Mononuclear cell (primary cell): ENCODE results near the gene GBE1. TPM values are rescaled to one million over a fixed set of nuclear protein-coding genes. Genes with fewer than 3 reads are reported as not detected.

ENCODE experiments used
- H3K27me3 ChIP-seq: 2 replicates; pipeline ENCODE4 v1.6.0; 2011; ENCODE audit warnings: low read length, control low read depth; ENCODE audit not compliant: insufficient read depth
- H3K4me1 ChIP-seq: 2 replicates; pipeline ENCODE4 v1.5.1; 2011; ENCODE audit warnings: mild to moderate bottlenecking, low read length, control low read depth; ENCODE audit not compliant: insufficient read depth
- H3K4me3 ChIP-seq: 2 replicates; pipeline ENCODE4 v1.5.1; 2011; ENCODE audit warnings: mild to moderate bottlenecking, low read length, moderate library complexity
- H3K9me3 ChIP-seq: 2 replicates; pipeline ENCODE4 v1.5.1; 2011; ENCODE audit warnings: low read depth, mild to moderate bottlenecking, control low read depth, low read length
- total RNA-seq: library from RNA; depleted of rRNA; stranded (reverse); fragments of >200 nt; gene quantifications from one replicate; pipeline ENCODE4 v1.2.3, GENCODE V29; 2012

Gene GBE1
- total RNA-seq, 1 donor = 9.1 TPM

DNA sequence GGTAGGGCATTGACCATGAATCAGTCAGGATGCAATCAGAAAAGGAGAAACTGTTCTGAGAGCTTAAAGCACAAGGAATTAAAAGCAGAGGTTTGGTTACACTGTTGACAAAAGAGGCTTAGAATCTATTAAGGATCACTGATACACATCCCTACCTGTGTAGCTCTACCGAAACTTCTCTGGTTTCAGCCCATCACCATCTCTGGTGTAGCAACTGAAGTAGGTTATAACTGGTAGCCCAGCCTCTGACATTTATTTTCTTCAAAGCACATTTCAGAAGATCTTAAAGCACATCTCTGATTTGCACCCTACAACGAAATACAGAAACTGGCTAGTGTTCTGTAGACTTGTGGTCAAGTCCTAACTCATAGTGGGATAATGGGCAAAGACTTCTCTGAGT lies 283.7 kb downstream of the GBE1 start:
- Histone ChIP-seq H3K9me3 (no peaks in the 10 kb centered on the region), H3K27me3 (no peaks in the 10 kb centered on the region), H3K4me3 (no peak overlapping the region), H3K4me1 (no peaks in the 10 kb centered on the region)

DNA sequence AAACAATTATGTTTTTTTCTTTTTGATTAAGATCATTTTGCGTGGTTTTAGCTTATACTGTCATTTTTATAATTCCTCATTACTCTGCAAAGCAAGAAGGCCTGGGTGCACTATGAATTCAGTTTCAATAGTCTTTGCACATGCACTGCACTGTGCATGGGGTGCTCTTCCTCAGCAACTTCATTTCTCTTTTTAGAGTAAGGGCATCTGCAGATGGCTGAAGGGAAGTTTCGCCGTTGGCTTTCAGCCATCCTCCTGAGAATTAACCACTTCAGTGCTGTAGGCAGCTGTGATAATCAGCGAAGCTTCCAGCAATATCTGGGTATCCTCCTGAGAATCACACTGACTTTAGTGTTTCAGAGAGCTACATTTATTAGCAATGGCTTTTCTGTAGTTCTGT lies 284.8 kb downstream of the GBE1 start:
- Histone ChIP-seq H3K9me3 (no peaks in the 10 kb centered on the region), H3K27me3 (no peaks in the 10 kb centered on the region), H3K4me1 (no peaks in the 10 kb centered on the region), H3K4me3 (no peak overlapping the region)

DNA sequence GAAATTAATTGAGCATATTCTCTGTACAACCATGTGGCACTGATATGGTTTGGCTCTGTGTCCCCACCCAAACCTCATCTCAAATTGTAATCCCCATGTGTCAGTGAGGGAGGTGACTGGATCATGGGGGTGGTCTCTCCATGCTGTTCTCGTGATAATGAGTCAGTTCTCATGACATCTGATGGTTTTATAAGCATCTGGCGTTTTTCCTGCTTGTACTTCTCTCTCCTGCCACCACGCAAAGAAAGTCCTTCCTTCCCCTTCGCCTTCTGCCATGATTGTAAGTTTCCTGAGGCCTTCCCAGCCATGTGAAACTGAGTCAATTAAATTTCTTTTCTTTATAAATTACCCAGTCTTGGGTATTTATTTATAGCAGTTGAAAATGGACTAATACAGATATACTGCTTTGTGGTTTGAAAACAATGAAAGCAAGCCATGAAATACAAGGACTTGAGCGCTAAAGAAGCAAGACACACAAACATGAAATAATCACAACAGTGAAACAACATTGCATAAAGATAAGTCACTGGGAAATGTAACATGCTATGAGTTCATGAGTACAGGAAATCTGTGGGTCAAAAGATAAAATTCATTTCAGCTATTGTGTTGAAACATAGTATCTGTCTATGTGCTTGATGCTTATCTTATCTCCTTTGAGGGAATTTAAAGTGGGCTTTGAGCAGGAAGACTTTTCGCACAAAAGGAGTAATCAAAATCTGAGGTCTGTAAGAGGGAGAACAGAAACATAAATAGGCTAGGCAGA lies 288.7 kb downstream of the GBE1 start:
- H3K27me3 ChIP-seq = no peaks in the 10 kb centered on the region
- no peaks in the 10 kb centered on the region for H3K4me1 ChIP-seq
- no peaks in the 10 kb centered on the region for H3K9me3 ChIP-seq
- no peak overlapping the region for H3K4me3 ChIP-seq

DNA sequence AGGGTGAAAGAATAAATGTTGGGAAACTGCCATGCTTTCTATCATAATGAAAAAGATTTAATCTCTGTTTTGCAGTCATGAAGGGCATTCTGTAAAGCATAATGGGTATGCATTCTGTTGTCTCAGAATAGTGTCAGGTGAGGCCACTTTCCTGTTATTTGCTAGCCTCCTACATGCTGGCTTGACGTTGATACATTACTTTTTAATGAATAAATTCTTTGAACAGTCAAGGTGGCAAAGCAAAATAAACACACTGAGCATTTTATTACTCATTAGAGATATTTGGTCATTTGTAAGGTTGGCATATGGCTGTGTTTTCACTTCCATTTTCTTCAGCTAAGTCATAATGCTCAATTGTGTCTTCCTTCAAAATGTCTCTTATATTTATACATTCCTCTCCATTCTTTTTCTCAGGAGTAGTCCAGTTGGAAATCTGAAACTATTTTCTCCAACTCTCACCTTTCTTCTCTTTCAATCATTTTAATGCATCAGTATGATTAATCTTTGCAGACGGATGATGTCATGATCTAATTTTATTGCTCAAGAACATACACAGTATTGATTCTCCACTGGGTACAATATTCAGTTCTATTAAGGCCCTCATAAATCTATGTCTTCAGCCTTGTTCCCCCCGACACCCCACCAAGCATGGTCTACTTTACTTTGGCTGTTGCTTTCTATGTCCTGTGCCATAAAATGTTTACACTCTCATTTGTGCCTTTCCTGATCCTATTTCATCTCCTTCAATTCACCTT lies 290.7 kb downstream of the GBE1 start:
- H3K27me3 ChIP-seq = no peaks in the 10 kb centered on the region
- no peaks in the 10 kb centered on the region for H3K9me3 ChIP-seq
- H3K4me1 ChIP-seq = no peaks in the 10 kb centered on the region
- H3K4me3 ChIP-seq = no peak overlapping the region

DNA sequence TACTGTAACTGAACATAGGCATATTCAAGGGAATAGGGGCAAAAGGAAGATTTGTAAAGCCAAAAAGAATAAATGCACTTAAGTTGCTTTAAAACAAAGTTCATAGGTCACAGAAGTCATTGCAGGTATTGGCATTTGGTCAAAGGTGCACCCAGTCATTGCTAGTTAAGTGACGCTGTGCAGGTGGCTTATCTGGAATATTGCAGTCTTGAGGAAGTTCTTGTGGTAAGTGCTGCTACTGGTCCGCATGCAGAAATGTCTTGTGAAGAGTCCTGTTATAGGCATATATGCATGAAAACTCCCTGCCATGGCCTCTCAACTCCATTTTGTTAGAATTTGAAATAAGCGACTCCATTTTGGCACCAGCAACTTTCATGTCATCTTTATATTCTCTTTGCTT lies 293.1 kb downstream of the GBE1 start:
- Histone ChIP-seq H3K27me3 (no peaks in the 10 kb centered on the region), H3K4me3 (no peak overlapping the region), H3K4me1 (no peaks in the 10 kb centered on the region), H3K9me3 (no peaks in the 10 kb centered on the region)

DNA sequence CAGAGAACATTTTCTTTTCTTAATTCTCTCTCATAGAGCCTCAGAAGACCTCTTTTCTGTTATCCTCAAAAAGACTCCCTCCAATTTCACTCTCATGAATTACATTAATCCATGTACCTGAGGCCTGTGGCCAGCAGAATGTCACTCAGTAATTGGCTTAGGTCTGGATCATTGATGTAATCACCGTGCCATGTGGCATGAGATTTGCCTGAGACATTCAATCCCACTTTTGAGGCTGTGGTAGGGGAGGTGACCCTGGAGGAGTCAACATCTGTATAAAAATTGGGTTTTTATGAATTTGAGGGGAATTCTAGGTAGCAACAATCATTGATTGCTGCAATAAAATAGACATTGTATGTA lies 295.3 kb downstream of the GBE1 start:
- H3K4me1 ChIP-seq = no peaks in the 10 kb centered on the region
- no peak overlapping the region for H3K4me3 ChIP-seq
- H3K27me3 ChIP-seq = no peaks in the 10 kb centered on the region
- H3K9me3 ChIP-seq = no peaks in the 10 kb centered on the region

DNA sequence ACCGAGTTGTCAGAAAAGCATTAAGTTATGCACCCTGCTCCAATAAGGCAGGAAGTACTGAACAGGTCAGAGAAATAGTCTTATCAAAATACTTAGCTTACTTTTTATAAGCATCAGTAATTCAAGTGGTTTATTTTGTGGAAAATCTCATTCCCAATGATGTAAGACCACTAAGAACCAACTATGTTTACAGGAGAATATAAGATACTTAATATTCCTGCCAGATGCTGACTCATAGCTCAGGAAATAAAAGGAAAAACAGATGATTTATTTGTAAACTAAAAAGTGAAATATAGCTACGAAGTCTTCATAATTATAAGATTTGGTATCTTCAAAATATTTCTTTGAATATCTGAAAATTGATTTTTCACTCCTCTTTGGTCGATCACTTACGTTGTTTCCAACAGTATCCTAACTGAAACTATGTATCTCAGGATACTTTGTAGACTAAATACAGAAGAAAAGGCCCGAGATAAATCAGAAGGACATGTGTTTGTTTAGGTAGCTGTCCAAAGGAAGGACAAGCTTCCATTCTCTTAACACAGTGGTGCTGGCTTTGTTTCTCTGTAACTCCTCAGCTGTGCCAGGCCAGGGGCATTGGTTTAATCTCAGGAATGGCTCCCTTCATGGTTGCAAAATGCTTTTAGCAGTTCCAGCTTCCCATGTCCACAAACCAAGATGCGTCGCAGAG lies 295.8 kb downstream of the GBE1 start:
- no peaks in the 10 kb centered on the region for H3K27me3 ChIP-seq
- H3K4me3 ChIP-seq = no peak overlapping the region
- no peaks in the 10 kb centered on the region for H3K4me1 ChIP-seq
- H3K9me3 ChIP-seq = no peaks in the 10 kb centered on the region

DNA sequence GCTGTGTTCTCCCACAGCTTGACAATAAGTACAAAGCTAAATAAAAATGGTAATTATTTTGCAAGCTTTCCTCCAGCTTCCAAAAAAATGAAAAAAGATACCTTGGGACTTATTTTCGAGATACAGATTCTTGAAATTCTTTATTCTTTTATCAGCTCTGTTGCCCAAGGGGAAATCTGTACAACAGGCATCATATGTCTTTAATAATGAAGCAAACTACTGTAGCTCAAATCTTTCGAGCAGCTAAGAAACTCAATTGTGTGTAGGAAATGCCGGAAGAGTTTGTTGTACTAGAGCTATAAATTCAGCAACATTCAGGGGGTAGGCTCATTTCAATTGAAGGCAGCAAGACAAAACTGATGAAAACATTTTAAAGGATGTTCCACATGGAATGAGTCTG lies 297.7 kb downstream of the GBE1 start:
- Histone ChIP-seq H3K9me3 (no peaks in the 10 kb centered on the region), H3K4me1 (no peaks in the 10 kb centered on the region), H3K4me3 (no peak overlapping the region), H3K27me3 (no peaks in the 10 kb centered on the region)

DNA sequence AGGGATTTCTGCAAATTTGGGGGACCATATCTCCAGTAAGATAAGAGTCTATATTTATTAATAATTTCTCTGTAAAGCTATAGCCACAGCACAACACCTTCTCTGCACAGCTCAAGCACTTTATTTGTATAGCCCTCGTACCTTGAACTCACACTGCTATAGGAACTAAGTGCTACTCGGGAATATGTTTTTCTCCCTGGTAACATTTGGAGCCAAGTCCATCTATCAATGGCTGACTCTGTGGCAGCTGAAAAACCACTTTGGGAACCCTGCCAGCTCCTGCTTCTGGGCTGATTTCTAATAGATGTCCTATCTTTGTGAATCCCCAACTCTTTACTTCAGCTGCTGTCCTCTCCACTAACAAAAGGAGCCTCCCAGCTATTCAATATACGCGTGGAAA lies 298.5 kb downstream of the GBE1 start:
- H3K4me1 ChIP-seq = no peaks in the 10 kb centered on the region
- no peaks in the 10 kb centered on the region for H3K27me3 ChIP-seq
- H3K4me3 ChIP-seq = no peak overlapping the region
- no peaks in the 10 kb centered on the region for H3K9me3 ChIP-seq

DNA sequence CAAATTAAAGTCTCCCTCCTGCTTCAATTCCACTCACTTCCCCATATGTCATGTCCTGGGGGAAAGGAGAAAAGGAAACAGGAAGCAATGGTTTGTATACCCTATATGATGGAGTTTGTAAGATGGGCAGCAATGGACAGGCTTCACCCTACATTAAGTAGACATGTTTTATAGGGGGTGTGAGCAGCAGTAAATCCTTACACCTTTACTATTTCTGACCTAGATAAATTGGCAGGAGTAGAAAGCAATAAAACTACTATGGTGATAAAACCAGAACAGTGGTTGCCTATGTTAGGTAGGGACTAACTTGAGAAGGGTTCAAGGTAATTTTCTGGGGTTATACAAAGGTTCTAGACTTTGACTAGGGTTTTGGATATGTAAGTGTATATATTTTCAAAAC lies 301.7 kb downstream of the GBE1 start:
- H3K9me3 ChIP-seq = no peaks in the 10 kb centered on the region
- no peaks in the 10 kb centered on the region for H3K27me3 ChIP-seq

DNA sequence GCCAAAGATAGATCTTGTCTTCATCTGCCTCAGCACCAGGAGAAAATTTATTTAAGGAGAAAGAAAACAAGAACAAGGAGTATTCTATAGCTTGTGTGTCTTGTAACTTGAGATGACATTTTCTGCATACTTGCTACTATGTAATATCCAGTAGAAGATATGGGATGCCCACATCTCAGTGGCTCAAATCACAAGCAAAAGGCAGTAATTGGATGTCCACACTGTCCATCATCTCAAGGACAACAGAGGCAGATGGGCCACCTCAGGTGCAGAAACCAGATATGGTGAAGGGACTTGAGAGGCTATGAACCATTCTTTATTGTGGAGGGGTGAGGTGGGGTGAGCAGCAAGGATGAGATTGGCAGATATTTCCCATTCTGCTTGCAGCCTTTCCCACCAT lies 309.0 kb downstream of the GBE1 start:
- Histone ChIP-seq H3K27me3 (no peaks in the 10 kb centered on the region), H3K4me3 (no peak overlapping the region), H3K4me1 (no peaks in the 10 kb centered on the region), H3K9me3 (no peaks in the 10 kb centered on the region)

More for the DNA sequence above, 301.7 kb downstream of the GBE1 start:
- no peaks in the 10 kb centered on the region for H3K4me1 ChIP-seq
- no peak overlapping the region for H3K4me3 ChIP-seq

DNA sequence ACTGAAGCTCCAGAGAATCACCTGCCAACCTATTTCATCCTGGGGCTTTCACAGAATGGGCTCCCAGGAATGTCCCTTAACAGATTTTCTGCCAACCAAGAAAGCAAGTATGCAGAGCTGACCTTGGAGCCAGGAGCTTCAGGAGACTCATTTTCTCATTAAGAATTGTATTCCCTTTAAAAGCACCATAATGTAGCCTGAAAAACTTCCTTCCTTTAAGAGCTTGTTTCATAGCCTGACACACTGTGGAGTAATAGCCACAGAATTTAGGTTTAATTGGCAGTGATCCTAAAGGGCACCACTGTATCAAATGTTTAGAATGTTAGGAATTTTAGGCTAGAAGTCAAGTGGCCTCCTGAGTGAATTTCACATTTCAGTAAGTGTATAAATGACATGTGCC lies 309.8 kb downstream of the GBE1 start:
- H3K27me3 ChIP-seq = no peaks in the 10 kb centered on the region
- no peaks in the 10 kb centered on the region for H3K4me1 ChIP-seq
- H3K4me3 ChIP-seq = no peak overlapping the region
- H3K9me3 ChIP-seq = no peaks in the 10 kb centered on the region

DNA sequence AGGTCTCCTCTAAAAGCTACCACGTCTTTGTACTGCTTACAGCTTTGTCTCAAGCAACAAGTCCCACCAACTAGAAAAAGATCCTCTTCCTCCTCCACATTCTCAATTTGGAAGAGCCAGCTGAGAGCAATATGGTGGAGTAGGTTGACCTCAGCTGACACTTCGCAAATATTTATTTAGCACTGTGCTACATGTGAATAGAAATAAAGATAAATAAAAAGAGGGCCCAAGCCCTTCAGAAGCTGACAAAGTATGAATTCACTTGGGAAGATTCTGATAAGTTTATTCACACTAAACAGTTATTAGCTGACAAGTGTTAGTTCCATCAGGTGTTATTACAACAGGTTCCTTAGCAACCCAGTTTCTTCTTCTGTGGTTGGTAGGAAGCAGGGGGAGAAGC lies 310.3 kb downstream of the GBE1 start:
- H3K4me1 ChIP-seq = no peaks in the 10 kb centered on the region
- no peak overlapping the region for H3K4me3 ChIP-seq
- H3K27me3 ChIP-seq = no peaks in the 10 kb centered on the region
- H3K9me3 ChIP-seq = no peaks in the 10 kb centered on the region

DNA sequence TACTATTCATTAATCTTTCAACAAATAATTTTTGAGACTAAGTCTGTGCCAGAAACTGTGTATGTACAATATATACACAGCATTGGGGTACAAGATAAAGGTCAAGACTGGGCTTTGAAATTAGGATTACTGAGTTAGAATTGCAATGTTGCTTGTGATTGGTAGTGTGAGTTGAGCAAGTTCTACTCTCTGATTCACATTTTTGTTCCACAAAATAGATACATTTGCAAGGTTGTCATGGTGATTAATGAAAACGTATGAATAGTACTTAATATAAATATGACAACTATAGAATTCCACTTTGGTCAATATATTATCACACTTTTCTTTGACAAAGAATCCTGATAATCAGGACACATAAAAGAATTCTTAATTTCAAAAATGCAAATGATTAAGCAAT lies 314.6 kb downstream of the GBE1 start:
- H3K4me1 ChIP-seq = no peaks in the 10 kb centered on the region
- H3K9me3 ChIP-seq = no peaks in the 10 kb centered on the region
- no peaks in the 10 kb centered on the region for H3K27me3 ChIP-seq
- no peak overlapping the region for H3K4me3 ChIP-seq

DNA sequence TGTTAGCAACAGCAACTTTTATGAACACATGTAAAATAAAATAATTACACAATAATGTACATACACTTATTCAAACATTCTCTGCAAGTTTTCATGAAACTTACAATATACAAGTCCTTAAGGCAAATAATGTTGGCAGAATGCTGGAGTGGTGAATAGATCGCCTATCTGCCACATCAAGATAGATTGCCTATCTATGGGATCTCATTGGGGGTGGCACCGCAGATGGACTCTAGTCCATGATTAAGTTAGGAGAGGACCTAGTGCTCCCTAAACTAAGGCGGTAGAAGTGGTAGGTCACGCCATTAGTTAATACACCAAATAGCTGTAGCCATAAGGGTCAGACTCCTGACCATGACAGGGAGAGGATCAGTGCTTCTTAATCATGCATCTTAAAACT lies 315.7 kb downstream of the GBE1 start:
- no peaks in the 10 kb centered on the region for H3K27me3 ChIP-seq
- no peak overlapping the region for H3K4me3 ChIP-seq
- H3K4me1 ChIP-seq = no peaks in the 10 kb centered on the region
- no peaks in the 10 kb centered on the region for H3K9me3 ChIP-seq
